GM06990 (cell line): ENCODE measurements around the gene PFKP.

Experiments used
- DNase-seq: peaks from one replicate; pipeline ENCODE4 v3.0.0-alpha.2; 2011; ENCODE audit not compliant: insufficient read length; ENCODE audit errors: extremely low read depth
- H3K27me3 ChIP-seq: replicated peaks from 2 replicates; pipeline ENCODE4 v1.6.0; 2011; ENCODE audit warnings: low read length; ENCODE audit not compliant: control insufficient read depth, insufficient read depth
- H3K36me3 ChIP-seq: 2 replicates; pipeline ENCODE4 v1.5.1; 2011; ENCODE audit warnings: low read length; ENCODE audit not compliant: control insufficient read depth, insufficient read depth
- H3K4me3 ChIP-seq: replicated peaks from 2 replicates; pipeline ENCODE4 v1.5.1; 2011; ENCODE audit warnings: low read depth, mild to moderate bottlenecking, control low read depth, low read length
- TF ChIP-seq, protein P1 (sequence below): IDR thresholded peaks from 2 replicates; pipeline ENCODE4 v1.5.1; 2011; ENCODE audit warnings: low read length, control low read depth, mild to moderate bottlenecking, inconsistent platforms; ENCODE audit not compliant: insufficient read depth, poor library complexity, severe bottlenecking

The PFKP gene

DNA sequence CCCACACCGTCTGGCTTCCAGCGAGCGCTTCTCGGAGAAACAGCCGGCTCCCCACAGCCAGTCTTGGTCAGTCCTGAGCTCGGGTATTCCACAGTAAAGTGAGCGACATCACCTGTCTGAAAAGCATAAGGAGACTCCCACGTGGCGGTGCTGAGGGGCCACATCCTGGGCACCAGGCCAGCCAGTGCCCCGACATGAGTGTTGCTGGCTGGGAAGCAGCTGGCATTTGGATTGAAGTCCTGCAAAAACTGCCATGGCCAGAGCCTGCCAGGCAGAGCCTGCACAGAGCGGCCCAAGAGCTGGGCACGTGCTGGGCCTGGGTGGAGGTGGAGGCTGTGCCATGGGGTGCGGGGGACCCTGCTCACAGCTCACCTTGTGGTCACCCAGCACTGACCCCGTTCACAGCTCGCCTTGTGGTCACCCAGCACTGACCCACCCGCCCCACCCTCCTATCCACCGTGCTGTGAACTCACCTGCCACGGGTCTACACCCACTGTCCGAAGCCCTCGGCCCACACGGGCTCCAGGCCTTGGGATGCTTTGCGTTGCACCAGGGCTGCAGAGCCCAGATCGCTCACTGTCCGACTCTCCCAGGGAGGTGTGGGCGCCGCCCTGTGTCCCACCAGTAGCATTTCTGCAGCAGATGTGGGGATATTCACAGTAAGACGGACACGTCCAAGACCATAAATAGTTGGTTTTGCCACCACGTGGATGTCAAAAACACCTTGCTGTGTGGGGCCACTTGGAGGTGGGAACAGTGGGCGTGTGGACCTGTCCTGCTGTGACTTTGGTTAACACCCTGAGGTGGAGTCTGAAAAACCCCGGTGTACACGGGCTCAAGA lies 56.4 kb downstream of the PFKP start:
- DNase-seq, result no peak
- no peaks in the 10 kb centered on the region for H3K27me3 ChIP-seq
- peaks cover 43% of the 10 kb centered on the region for H3K36me3 ChIP-seq
- H3K4me3 ChIP-seq, result no peak overlapping the region
- TF ChIP-seq, protein P1, sequence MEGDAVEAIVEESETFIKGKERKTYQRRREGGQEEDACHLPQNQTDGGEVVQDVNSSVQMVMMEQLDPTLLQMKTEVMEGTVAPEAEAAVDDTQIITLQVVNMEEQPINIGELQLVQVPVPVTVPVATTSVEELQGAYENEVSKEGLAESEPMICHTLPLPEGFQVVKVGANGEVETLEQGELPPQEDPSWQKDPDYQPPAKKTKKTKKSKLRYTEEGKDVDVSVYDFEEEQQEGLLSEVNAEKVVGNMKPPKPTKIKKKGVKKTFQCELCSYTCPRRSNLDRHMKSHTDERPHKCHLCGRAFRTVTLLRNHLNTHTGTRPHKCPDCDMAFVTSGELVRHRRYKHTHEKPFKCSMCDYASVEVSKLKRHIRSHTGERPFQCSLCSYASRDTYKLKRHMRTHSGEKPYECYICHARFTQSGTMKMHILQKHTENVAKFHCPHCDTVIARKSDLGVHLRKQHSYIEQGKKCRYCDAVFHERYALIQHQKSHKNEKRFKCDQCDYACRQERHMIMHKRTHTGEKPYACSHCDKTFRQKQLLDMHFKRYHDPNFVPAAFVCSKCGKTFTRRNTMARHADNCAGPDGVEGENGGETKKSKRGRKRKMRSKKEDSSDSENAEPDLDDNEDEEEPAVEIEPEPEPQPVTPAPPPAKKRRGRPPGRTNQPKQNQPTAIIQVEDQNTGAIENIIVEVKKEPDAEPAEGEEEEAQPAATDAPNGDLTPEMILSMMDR, result no peak

DNA sequence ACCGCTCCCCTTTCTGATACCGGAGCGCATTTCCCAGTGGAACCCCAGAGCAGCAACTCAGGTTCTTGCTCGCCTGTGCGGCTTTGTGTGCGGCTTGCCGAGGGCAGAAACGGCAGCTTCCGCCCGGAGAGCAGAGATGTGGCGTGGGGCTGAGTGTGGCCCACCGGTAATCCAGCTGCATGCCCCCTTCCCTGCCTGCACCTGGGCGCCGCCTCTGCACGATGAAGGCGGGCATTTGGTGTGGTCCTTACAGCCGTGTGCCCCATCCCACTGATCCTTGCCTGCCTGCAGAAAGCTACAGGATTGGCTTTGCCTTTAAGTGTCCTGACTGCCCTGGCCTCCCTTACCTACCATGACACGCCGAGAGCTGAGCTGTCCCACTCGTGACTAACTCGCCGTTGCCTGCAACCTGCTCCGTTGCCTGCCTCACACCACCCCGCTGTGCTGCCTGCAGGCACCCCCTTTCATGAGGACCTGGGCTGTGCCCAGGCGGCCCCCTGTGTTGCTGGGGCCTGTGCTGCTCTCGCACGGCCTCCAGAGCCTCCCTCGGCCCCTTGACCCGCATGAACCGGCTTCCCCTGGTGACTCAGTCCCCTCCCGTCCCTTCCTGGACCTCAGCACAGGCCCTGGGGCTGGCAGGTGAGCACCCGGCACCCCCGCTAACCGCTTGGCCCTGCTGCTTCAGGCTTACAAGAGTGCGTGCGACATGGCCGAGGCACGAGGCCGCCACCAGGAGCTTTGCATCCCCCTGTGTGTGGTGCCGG lies 57.2 kb downstream of the PFKP start:
- Histone ChIP-seq H3K36me3 (peaks cover 42% of the 10 kb centered on the region), H3K27me3 (no peaks in the 10 kb centered on the region), H3K4me3 (no peak overlapping the region)
- TF ChIP-seq, protein P1, result no peak
- no peak for DNase-seq

DNA sequence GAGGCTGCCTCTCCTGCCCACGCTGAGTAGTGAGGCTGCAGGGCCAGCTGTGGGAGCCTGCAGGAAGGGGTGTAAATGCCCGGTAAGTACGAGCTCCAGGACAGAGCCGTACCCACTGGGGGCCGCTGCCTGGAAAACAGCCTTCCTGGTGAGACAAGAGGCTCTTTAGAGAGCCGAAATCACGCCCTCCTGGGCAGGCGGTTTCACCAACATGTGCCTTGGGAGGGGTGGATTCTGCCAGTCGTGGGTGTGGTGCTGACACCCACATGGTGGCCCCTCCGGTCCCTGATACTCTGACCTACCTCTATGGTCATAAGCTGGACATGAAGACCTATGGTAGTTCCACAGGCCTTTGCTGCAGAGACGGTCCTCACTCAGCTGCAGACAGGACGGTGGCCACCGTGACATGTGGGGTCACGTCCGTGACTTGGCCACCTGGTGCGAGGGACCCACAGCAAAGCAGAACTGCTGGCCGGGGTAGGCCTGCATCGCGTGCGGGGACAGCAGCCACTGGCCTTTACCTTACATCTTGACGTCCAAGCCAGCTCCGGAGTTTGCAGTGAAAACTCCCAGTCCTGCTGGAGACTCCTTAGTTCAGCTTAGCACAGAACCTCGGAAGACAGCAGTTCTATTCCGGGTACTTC lies 58.3 kb downstream of the PFKP start:
- Histone ChIP-seq H3K4me3 (no peak overlapping the region), H3K27me3 (no peaks in the 10 kb centered on the region), H3K36me3 (peaks cover 45% of the 10 kb centered on the region)
- DNase-seq, result no peak
- TF ChIP-seq, protein P1, result no peak

DNA sequence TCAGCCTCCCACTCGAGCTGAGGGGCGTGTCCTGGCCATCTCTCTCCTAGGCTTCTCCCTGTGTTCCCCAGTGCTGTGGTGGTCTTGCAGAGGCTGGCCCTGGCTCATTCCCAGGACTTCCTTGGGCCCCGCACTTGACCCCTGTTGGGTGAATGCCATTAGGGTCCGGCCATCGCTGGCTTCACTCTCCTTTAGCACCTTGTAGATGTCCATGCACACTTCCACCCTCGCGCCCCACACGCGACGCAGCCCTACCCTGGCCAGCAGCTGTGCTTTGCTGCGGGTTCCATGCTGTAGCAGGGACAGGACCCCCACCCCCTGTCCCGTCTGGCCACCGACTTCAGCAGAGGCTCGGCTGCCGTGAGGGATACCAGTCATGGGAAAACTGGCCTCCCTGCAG lies 58.9 kb downstream of the PFKP start:
- H3K27me3 ChIP-seq, result no peaks in the 10 kb centered on the region
- no peak for DNase-seq
- H3K36me3 ChIP-seq, result peaks cover 45% of the 10 kb centered on the region
- H3K4me3 ChIP-seq, result no peak overlapping the region
- TF ChIP-seq, protein P1, result no peak

DNA sequence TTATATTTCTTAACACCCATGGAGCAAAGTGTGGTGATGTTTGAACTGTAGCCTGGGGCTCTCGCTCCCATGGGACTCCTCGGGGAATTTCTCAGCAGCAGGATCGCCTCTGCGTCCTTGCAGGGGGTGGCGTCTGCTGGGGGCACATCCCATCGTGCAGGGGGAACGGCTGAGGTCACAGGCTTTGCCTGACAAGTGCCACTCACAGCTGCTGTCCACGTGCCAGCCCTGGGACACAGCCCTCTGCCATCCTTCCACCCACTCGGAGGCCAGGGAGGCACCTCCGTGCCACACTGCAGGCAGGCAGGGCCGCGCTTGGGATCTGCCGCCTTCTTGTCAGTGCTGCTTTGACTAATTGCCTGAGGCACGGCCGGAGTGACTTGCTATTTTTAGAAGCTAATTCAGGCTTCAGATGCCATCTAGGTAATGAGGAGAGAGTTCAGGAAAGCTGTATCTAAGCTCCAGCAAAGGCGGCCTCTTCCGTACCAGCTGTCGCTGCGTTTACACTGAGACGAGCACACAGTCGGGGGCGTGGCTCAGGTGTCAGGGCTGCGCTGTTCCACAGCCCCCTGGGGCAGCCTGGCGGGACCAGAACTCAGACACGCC lies 59.5 kb downstream of the PFKP start:
- TF ChIP-seq, protein P1, result no peak
- no peak for DNase-seq
- H3K4me3 ChIP-seq, result no peak overlapping the region
- no peaks in the 10 kb centered on the region for H3K27me3 ChIP-seq
- peaks cover 45% of the 10 kb centered on the region for H3K36me3 ChIP-seq
